Body of pancreas (tissue), 4 donors: ENCODE results near the gene ADAMTS6. TPM values are rescaled to one million over a fixed set of nuclear protein-coding genes. Genes with fewer than 3 reads are reported as not detected.

Experiments used
- ATAC-seq: fragments of 150-250 bp; one replicate; pipeline ENCODE4 v1.9.1; 2016
- DNase-seq, 4 donors: peaks; one replicate each; pipeline ENCODE4 v3.0.0-alpha.2; 2019
- H3K27ac ChIP-seq, 4 donors: fragments of 200-600 bp; sonication (generic); 1 replicate in 3 of 4; 2 replicates in 1 of 4; pipeline versions ENCODE4 v1.5.1 to v1.6.1; 2016 to 2019; ENCODE audit warnings: mild to moderate bottlenecking in 1 of 4, mixed read lengths in 1 of 4, moderate library complexity in 1 of 4
- H3K27me3 ChIP-seq, 2 donors: fragments of 200-600 bp; sonication (generic); one replicate each; pipeline ENCODE4 v1.6.0; 2016; ENCODE audit warnings: mild to moderate bottlenecking in 1 of 2
- H3K36me3 ChIP-seq, 2 donors: fragments of 200-600 bp; sonication (generic); replicated peaks in 1 of 2; 2 replicates each; pipeline ENCODE4 v1.5.1; 2016; ENCODE audit warnings: low read depth in 2 of 2; ENCODE audit not compliant: insufficient read depth in 1 of 2
- H3K4me1 ChIP-seq: fragments of 200-600 bp; sonication (generic); one replicate; pipeline ENCODE4 v1.6.0; 2016
- H3K4me3 ChIP-seq, 2 donors: fragments of 200-600 bp; sonication (generic); 1 replicate in 1 of 2; 2 replicates in 1 of 2; pipeline ENCODE4 v1.5.1; 2016 to 2019
- H3K9me3 ChIP-seq, 3 donors: fragments of 200-600 bp; sonication (generic); 1 replicate in 2 of 3; 2 replicates in 1 of 3; pipeline ENCODE4 v1.5.1; 2016
- POLR2A ChIP-seq, 3 donors: fragments of 450-650 bp; IDR thresholded peaks; one replicate each; pipeline ENCODE4 v1.6.1; 2016; ENCODE audit warnings: antibody characterized with exemption in 3 of 3, mild to moderate bottlenecking in 2 of 3
- WGBS, 2 donors: methylation state at CpG; one replicate each; pipeline ENCODE4 v1.1.5; 2017; 5-methylcytosine and 5-hydroxymethylcytosine counted together
- intact Hi-C: fragments of 100-400 bp; cut with DNase I; formaldehyde crosslinking; loops from one replicate; pipeline ENCODE4 v1.15.1; 2023
- total RNA-seq, 2 donors: library from RNA; depleted of rRNA; stranded (reverse); fragments of >200 nt; gene quantifications; one replicate each; pipeline ENCODE4 v1.1.0, GENCODE V29; 2016
- TF ChIP-seq, protein P1 (sequence below), 7 experiments: fragments of 450-650 bp in 4 of 7; fragments of 200-600 bp in 3 of 7; sonication (generic) in 3 of 7; IDR thresholded peaks; one replicate each; pipeline ENCODE4 v1.5.1; 2016 to 2019; ENCODE audit warnings: antibody characterized with exemption in 7 of 7

ADAMTS6 gene
- total RNA-seq, 2 donors from 2014 or later, result 0.78 TPM; not detected in 1

DNA sequence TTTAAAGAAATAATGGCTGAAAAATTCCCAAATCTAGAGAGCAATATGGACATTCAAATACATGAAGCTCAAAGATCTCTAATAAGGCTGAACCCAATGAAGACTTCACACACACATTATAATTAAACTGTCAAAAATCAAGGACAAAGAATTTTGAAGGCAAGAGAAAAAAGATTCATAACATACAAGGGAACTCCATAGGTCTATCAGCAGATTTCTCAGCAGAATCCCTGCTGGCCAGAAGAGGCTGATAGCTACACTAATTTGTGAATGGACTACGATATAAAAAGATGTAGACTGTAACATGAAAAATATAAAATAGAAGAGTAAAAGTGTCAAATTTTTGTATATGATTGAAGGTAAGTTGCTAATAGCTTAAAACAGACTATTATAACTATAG is 251.9 kb downstream of the ADAMTS6 start:
- WGBS, 2 donors, result 89 to 92% methylated on average over 1 of the region's 1 CpG
- TF ChIP-seq, protein P1, sequence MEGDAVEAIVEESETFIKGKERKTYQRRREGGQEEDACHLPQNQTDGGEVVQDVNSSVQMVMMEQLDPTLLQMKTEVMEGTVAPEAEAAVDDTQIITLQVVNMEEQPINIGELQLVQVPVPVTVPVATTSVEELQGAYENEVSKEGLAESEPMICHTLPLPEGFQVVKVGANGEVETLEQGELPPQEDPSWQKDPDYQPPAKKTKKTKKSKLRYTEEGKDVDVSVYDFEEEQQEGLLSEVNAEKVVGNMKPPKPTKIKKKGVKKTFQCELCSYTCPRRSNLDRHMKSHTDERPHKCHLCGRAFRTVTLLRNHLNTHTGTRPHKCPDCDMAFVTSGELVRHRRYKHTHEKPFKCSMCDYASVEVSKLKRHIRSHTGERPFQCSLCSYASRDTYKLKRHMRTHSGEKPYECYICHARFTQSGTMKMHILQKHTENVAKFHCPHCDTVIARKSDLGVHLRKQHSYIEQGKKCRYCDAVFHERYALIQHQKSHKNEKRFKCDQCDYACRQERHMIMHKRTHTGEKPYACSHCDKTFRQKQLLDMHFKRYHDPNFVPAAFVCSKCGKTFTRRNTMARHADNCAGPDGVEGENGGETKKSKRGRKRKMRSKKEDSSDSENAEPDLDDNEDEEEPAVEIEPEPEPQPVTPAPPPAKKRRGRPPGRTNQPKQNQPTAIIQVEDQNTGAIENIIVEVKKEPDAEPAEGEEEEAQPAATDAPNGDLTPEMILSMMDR (IDR thresholded peaks at IDR 0.05), result no peak
- no peak for TF ChIP-seq POLR2A (IDR thresholded peaks at IDR 0.05)

DNA sequence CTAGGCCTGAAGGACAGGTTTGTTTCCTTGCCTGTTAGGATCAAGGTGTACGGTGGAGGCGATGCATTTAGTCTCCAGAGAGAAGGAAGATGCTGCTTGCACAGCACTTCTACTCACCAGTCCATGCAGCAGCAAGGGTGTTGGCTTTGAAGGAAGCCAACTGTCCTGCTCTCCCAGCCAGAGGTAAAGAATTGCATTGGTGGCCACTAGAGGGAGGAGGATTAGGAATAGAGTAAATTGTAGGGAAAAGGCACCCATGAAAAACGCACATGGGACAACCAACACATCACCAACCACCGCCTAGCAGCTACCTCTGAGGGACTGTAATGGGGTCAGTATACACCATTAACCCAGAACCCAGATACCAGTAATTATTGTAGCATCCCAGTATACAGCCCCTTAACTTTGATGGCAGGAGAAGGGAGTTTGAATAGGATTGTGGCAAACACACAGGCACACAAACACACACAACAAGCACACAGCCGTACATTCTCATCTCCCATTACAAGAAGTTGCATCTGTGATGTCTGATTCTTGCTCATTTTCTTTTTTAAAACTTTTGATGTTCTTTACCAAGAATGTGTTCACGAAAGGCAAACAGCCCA is 267.7 kb downstream of the ADAMTS6 start:
- Histone ChIP-seq H3K4me1 (no peaks in the 10 kb centered on the region), H3K36me3 (no peaks in the 10 kb centered on the region), H3K27ac (no peak overlapping the region), H3K9me3 (no peaks in the 10 kb centered on the region), H3K27me3 (no peaks in the 10 kb centered on the region), H3K4me3 (no peak overlapping the region)
- peak; percentile 27 for ATAC-seq
- TF ChIP-seq POLR2A (IDR thresholded peaks at IDR 0.05), result no peak
- TF ChIP-seq, protein P1 (IDR thresholded peaks at IDR 0.05), result peak in 6 of 7 experiments; percentile 22 to 48 (median 34)
- intact Hi-C loops, result no loop called here
- DNase-seq, result peak in 3 of 4 donors; percentile 9 to 22 (median 15)
- WGBS, 2 donors, result 61 to 71% methylated on average over 6 of the region's 6 CpGs

More for the DNA sequence above, 251.9 kb downstream of the ADAMTS6 start:
- DNase-seq (no peak), ATAC-seq (no peak)
- Histone ChIP-seq H3K27ac (no peak overlapping the region), H3K27me3 (no peaks in the 10 kb centered on the region), H3K9me3 (no peaks in the 10 kb centered on the region), H3K4me1 (no peaks in the 10 kb centered on the region), H3K4me3 (no peak overlapping the region), H3K36me3 (no peaks in the 10 kb centered on the region)
- intact Hi-C loops, result no loop called here

DNA sequence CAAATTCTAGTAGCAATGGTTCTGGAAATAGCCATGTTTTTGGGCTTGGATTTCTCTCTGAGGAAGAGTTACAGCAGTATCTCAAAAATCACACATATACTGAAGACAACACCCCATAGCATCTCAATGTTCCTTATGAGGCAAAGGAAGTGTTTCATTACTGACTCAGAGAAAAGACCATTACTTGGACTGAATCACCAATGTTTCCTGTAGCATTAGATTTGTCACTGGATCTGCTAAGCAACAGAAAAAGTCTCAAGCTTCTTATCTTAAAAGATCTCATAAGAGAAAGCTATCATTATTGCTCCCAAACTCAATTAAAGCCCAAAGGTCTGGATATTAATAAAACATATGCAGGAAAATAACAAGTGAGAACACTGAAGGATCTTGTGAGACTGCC is 272.4 kb downstream of the ADAMTS6 start:
- Histone ChIP-seq H3K4me3 (no peak overlapping the region), H3K36me3 (no peaks in the 10 kb centered on the region), H3K4me1 (no peaks in the 10 kb centered on the region), H3K9me3 (no peaks in the 10 kb centered on the region), H3K27me3 (no peaks in the 10 kb centered on the region), H3K27ac (no peak overlapping the region)
- TF ChIP-seq POLR2A (IDR thresholded peaks at IDR 0.05), result no peak
- TF ChIP-seq, protein P1 (IDR thresholded peaks at IDR 0.05), result no peak
- intact Hi-C loops, result no loop called here
- DNase-seq, result no peak
- no peak for ATAC-seq

DNA sequence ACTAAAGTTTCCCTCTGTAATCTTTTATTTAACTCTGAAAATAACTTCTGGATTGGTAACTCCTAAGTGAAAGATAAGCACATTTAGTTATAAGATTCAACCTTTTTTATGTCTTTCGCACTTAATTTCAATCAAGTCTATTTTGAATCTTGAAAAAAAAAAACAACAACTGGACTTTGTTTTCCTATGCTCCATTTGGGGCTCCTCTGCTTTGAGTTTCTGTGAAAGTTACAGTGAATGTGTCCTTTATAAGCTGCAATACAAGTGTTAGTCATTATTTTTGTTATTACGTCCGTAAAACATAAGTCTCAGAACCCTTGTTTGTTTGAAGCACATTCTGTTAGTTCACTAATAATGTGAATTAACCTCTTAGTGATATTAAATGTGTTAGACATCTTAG is 276.8 kb downstream of the ADAMTS6 start:
- ATAC-seq (no peak), DNase-seq (no peak)
- Histone ChIP-seq H3K27me3 (no peaks in the 10 kb centered on the region), H3K4me3 (no peak overlapping the region), H3K27ac (no peak overlapping the region), H3K36me3 (no peaks in the 10 kb centered on the region), H3K4me1 (no peaks in the 10 kb centered on the region), H3K9me3 (no peaks in the 10 kb centered on the region)
- 71% methylated on average over 3 of the region's 3 CpGs for WGBS, 2 donors
- intact Hi-C loops, result no loop called here
- no peak for TF ChIP-seq POLR2A (IDR thresholded peaks at IDR 0.05)
- TF ChIP-seq, protein P1 (IDR thresholded peaks at IDR 0.05), result no peak

DNA sequence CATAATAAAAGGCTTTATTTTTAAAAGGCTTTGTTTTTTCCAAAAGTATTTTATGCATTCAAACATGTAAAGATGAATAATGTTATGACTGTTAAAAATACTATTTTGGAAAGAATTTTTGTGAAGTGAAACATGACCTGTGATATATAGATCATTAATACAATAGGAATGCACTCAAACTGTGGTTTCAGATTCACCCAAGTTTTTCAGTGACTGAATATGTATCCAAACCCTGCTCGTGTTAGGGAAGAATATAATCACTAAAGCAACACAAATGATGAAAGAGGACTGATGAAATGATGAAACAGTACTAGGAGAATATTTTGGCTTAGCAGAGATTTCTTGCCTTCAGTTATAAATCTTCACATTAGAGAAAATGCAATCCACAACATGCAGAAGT is 278.0 kb downstream of the ADAMTS6 start:
- DNase-seq (no peak), ATAC-seq (no peak)
- Histone ChIP-seq H3K36me3 (no peaks in the 10 kb centered on the region), H3K27me3 (no peaks in the 10 kb centered on the region), H3K9me3 (no peaks in the 10 kb centered on the region), H3K4me3 (no peak overlapping the region), H3K4me1 (no peaks in the 10 kb centered on the region), H3K27ac (no peak overlapping the region)
- intact Hi-C loops, result no loop called here
- TF ChIP-seq POLR2A (IDR thresholded peaks at IDR 0.05), result no peak
- TF ChIP-seq, protein P1 (IDR thresholded peaks at IDR 0.05), result no peak
- 48 to 49% methylated on average over 1 of the region's 1 CpG for WGBS, 2 donors
